Activated CD8-positive, alpha-beta T cell treated with anti-CD3 and anti-CD28 coated beads for 36 hours (primary cell): ENCODE measurements around the gene MED31. TPM values are rescaled to one million over a fixed set of nuclear protein-coding genes. Genes with fewer than 3 reads are reported as not detected.

ENCODE experiments used
- ATAC-seq: fragments of 200-7000 bp; cut with Tn5 transposase; one replicate; pipeline ENCODE4 v1.10.0; 2021; ENCODE audit warnings: mild to moderate bottlenecking, moderate library complexity
- CTCF ChIA-PET: fragments of 350-600 bp; sonication (Branson Sonifier 250); formaldehyde crosslinking; loops from one replicate; lab custom pipeline; 2021; ENCODE audit warnings: antibody characterized with exemption; lab: Charles Lee
- POLR2A ChIA-PET: fragments of 350-600 bp; sonication (Branson Sonifier 250); formaldehyde crosslinking; loops from one replicate; lab custom pipeline; 2021; ENCODE audit warnings: antibody characterized with exemption; lab: Charles Lee
- DNase-seq: peaks from one replicate; pipeline ENCODE4 v3.0.0-alpha.2; 2020
- H3K27ac Mint-ChIP-seq: one replicate; pipeline ENCODE4 v1.8.0; 2021; ENCODE audit warnings: mild to moderate bottlenecking, mixed read lengths
- H3K27me3 Mint-ChIP-seq: one replicate; pipeline ENCODE4 v1.8.0; 2021; ENCODE audit warnings: mixed read lengths
- H3K36me3 Mint-ChIP-seq: one replicate; pipeline ENCODE4 v1.8.0; 2021; ENCODE audit warnings: low read depth, mixed read lengths
- H3K4me1 Mint-ChIP-seq: one replicate; pipeline ENCODE4 v1.8.0; 2021; ENCODE audit warnings: low read depth, mixed read lengths
- H3K4me3 Mint-ChIP-seq: one replicate; pipeline ENCODE4 v1.8.0; 2021; ENCODE audit warnings: mild to moderate bottlenecking, moderate library complexity, mixed read lengths
- H3K9me3 Mint-ChIP-seq: one replicate; pipeline ENCODE4 v1.8.0; 2021; ENCODE audit warnings: mixed read lengths
- intact Hi-C: fragments of 100-400 bp; cut with micrococcal nuclease; formaldehyde crosslinking; loops from one replicate; pipeline ENCODE4 v1.10.0; 2022
- total RNA-seq, 2 experiments: library from RNA; stranded (reverse); gene quantifications; one replicate each; pipeline ENCODE4 v1.2.3, GENCODE V29; 2021
- TF ChIP-seq, protein P1 (sequence below): fragments of 200-600 bp; IDR thresholded peaks from one replicate; pipeline ENCODE4 v1.8.0; 2022; ENCODE audit warnings: antibody characterized with exemption, mild to moderate bottlenecking

Gene MED31
- total RNA-seq, 2 experiments from 2014 or later: 21.0 to 24.4 TPM

DNA sequence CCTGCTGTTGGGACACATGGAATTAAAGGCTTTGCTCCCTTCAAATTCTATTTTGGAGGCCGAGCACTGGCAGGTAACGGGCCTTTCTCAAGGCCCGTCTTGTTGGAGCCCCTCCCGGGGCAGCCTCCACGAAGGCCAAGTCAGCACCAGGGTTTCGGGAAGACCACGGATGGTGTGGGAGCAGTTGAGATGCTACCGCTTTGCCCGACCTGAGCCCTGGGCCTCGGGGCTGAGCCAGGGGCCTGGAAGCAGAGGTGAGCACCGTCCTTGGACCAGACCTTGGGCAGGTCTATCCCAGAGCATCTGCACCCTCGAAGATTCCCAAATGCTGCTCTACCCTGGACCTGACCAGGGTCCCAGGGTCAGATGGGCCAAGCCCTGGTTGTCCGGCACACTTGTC, 23.2 kb upstream of the MED31 start:
- DNase-seq (no peak), ATAC-seq (no peak)
- no peak overlapping the region for H3K4me3 Mint-ChIP-seq
- TF ChIP-seq, protein P1, sequence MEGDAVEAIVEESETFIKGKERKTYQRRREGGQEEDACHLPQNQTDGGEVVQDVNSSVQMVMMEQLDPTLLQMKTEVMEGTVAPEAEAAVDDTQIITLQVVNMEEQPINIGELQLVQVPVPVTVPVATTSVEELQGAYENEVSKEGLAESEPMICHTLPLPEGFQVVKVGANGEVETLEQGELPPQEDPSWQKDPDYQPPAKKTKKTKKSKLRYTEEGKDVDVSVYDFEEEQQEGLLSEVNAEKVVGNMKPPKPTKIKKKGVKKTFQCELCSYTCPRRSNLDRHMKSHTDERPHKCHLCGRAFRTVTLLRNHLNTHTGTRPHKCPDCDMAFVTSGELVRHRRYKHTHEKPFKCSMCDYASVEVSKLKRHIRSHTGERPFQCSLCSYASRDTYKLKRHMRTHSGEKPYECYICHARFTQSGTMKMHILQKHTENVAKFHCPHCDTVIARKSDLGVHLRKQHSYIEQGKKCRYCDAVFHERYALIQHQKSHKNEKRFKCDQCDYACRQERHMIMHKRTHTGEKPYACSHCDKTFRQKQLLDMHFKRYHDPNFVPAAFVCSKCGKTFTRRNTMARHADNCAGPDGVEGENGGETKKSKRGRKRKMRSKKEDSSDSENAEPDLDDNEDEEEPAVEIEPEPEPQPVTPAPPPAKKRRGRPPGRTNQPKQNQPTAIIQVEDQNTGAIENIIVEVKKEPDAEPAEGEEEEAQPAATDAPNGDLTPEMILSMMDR: no peak
- H3K4me1 Mint-ChIP-seq: peaks cover 7% of the 10 kb centered on the region
- H3K9me3 Mint-ChIP-seq: no peaks in the 10 kb centered on the region
- intact Hi-C loops: no loop called here
- H3K36me3 Mint-ChIP-seq: no peaks in the 10 kb centered on the region
- ChIA-PET POLR2A (no interaction called here), CTCF (interaction anchor here (1.5 to 3.1 kb wide), 2 partner anchors 8 kb away, joined by 4 to 12 read pairs; no protein-coding TSS in a partner anchor)
- H3K27me3 Mint-ChIP-seq: peaks cover 13% of the 10 kb centered on the region
- no peak overlapping the region for H3K27ac Mint-ChIP-seq

DNA sequence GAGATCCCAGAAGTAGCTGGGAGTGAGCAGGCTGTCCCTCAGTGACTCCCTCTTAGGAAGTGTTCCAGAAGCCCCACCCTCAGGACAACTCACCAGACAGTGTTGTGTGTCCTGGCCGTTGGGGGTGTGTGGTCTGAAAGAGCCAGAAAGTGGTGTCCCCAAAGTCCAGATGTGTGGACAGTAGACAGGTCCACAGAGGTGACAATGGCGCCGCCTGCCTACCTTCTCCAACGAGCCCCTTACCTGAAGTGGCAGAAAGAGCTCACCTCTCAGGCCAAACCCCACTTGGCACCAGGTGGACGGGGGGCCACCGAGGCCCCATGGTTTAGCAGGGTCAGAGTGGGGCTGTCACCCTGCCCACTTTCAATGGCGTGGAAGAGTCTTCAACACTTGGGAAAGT, 20.0 kb upstream of the MED31 start:
- H3K9me3 Mint-ChIP-seq: no peaks in the 10 kb centered on the region
- TF ChIP-seq, protein P1: no peak
- ChIA-PET POLR2A (no interaction called here), CTCF (interaction anchor here (1.1 to 1.2 kb wide), 2 partner anchors 198 to 333 kb away, joined by 3 read pairs; no protein-coding TSS in a partner anchor)
- H3K27me3 Mint-ChIP-seq: no peaks in the 10 kb centered on the region
- H3K27ac Mint-ChIP-seq: no peak overlapping the region
- ATAC-seq: no peak
- no peak overlapping the region for H3K4me3 Mint-ChIP-seq
- peaks cover 11% of the 10 kb centered on the region for H3K4me1 Mint-ChIP-seq
- intact Hi-C loops: no loop called here
- no peaks in the 10 kb centered on the region for H3K36me3 Mint-ChIP-seq
- no peak for DNase-seq

DNA sequence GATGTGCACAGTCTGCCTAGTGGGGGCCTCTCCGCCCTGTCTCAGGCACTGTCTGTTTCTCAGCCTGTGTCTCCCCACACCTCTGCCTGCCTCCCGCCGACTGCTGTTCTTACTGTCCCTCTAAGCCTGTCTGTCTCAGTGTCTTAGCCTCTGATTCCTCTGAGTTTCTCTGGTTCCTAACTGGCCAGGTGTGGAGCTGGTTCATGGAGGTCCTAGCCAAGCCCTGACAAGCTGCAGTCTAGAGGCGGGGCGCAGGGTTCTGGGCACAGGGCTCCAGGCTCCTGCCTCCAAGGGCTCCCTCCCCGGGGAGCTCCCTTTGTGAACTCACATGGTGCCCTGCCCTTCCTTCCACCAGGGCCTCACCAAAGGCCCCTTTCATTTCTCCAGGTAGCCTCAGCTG, 19.6 kb upstream of the MED31 start:
- Mint-ChIP-seq H3K27ac (no peak overlapping the region), H3K9me3 (no peaks in the 10 kb centered on the region), H3K36me3 (no peaks in the 10 kb centered on the region), H3K4me1 (peaks cover 13% of the 10 kb centered on the region), H3K27me3 (no peaks in the 10 kb centered on the region), H3K4me3 (no peak overlapping the region)
- TF ChIP-seq, protein P1: no peak
- ChIA-PET CTCF (interaction anchor here (1.1 to 1.2 kb wide), 2 partner anchors 199 to 333 kb away, joined by 3 read pairs; no protein-coding TSS in a partner anchor), POLR2A (no interaction called here)
- ATAC-seq (no peak), DNase-seq (no peak)
- intact Hi-C loops: no loop called here

DNA sequence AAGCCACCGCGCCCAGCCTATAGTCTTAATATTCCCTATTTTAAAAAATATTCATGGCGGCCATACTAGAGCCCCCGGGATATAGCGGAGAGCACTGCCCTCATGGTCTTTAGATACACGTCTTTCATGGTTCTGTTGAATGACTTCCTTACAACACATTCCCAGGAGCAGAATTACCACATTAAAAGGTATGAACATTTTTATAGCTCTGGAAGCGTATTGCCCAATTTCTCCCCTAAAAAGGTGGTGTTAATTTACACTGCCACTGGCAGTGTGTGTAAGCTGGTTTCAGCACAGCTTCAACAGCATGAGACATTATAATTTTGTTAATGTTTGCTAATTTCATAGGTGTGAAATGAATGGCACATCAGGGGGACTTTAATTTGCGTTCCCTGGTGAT, 19.2 kb upstream of the MED31 start:
- DNase-seq (no peak), ATAC-seq (no peak)
- H3K27me3 Mint-ChIP-seq: no peaks in the 10 kb centered on the region
- TF ChIP-seq, protein P1: no peak
- intact Hi-C loops: no loop called here
- CTCF ChIA-PET: interaction anchor here (1.1 to 1.2 kb wide), 2 partner anchors 199 to 334 kb away, joined by 3 read pairs; no protein-coding TSS in a partner anchor
- POLR2A ChIA-PET: interaction anchor here (0.9 kb wide), 1 partner anchor 8 kb away, joined by 3 read pairs; no protein-coding TSS in a partner anchor
- peaks cover 15% of the 10 kb centered on the region for H3K4me1 Mint-ChIP-seq
- H3K27ac Mint-ChIP-seq: no peak overlapping the region
- H3K4me3 Mint-ChIP-seq: no peak overlapping the region
- H3K9me3 Mint-ChIP-seq: no peaks in the 10 kb centered on the region
- H3K36me3 Mint-ChIP-seq: no peaks in the 10 kb centered on the region

DNA sequence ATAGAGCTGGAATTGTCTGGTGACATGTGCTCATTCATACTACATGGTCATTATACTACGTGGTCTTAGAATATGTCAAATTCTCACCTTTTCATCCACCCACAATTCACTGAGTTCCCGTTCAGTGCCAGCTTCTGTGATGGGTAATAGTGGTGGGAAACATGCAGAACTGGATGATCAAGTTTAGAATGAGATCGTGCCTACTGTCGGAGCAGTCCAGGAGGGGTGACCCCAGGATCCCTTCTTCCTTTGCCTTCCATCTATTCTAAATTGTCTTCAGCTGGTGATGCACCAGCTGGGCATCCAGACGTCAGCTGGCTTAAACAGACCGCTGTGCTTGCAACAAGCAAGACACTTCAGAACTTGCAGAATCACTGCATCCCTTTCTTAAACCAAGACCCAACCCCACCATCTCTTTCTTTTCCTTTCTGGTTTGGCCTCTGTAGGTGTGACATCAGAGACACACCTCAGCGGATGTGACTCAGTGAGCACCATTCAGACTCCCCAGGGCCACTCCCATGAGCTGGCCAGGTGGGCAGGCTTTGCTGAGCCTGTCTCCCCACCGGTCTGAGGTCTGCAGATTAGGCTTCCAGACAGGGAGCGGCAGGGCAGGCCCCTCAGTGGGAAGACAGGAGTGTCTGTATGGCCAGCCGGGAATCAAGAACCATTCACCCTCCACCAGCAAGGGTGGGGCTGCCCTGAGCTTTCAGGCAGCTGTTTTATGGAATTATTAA, 18.2 kb upstream of the MED31 start:
- Mint-ChIP-seq H3K4me1 (peaks cover 15% of the 10 kb centered on the region), H3K36me3 (no peaks in the 10 kb centered on the region), H3K27me3 (no peaks in the 10 kb centered on the region), H3K27ac (no peak overlapping the region), H3K4me3 (no peak overlapping the region), H3K9me3 (no peaks in the 10 kb centered on the region)
- DNase-seq: no peak
- TF ChIP-seq, protein P1: no peak
- intact Hi-C loops: no loop called here
- ATAC-seq: peak; percentile 48
- POLR2A ChIA-PET: interaction anchor here (0.9 kb wide), 1 partner anchor 9 kb away, joined by 3 read pairs; no protein-coding TSS in a partner anchor
- CTCF ChIA-PET: interaction anchor here (1.2 to 1.8 kb wide), 2 partner anchors 32 to 174 kb away, joined by 3 to 6 read pairs; no protein-coding TSS in a partner anchor
